ENCODE results near the gene TRIM65.

TRIM65 gene

DNA sequence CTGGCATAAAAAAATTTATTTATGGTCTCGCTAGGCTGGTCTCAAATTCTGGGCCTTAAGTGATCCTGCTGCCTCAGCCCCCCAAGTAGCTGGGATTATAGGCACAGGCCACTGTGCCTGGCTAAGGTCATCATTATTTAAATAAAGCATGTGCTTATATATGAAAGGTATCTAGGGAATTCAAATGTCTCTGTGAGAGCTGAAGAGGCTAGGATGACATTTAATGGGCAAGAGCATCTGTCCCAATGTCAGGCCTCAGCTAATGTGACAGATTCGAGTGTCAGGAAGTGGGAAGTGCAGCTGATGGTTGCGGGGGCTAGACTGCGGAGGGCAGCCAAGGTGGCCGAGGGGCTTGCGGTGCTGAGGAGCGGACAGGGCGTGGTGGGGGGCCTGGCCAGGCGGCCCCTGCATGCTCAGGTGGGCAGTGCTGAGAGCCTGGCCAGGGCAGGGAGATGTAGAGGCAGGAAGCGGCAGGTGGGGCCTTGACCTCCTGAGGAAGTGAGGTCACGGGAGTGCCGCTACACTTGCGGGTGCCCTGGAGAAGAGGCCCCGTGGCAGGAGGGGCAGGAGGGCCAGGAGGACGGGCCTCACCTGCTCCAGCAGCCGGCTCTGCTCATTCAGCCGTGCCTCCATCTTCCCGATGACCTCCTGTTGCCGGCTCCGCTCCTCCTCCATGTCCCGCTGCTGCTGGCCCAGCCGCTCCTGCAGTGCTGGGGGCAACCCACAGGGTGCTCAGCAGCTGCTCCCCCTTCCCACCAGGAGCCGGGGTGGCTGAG, 20.6 kb upstream of the TRIM65 start:
- DNase-seq: peak; percentile 45

DNA sequence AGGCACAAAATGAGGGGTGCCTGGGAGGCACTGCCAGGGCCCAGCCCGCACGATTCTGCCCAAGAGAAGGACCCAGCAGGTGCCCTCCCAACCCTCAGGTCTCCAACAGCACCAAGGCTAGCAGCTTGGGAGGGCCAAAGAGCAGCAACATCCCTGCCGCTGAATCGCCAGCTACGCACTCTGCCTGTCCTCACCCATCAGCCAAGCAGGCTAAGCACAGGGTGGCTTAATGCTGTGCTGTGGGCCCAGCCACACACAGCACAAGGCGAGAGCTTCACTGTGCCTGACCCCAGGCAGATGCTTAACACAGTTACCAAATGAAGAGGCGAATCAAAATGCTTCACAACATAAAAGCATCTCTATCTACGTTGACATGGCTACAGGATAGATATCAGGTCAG, 18.5 kb upstream of the TRIM65 start:
- DNase-seq: no peak

DNA sequence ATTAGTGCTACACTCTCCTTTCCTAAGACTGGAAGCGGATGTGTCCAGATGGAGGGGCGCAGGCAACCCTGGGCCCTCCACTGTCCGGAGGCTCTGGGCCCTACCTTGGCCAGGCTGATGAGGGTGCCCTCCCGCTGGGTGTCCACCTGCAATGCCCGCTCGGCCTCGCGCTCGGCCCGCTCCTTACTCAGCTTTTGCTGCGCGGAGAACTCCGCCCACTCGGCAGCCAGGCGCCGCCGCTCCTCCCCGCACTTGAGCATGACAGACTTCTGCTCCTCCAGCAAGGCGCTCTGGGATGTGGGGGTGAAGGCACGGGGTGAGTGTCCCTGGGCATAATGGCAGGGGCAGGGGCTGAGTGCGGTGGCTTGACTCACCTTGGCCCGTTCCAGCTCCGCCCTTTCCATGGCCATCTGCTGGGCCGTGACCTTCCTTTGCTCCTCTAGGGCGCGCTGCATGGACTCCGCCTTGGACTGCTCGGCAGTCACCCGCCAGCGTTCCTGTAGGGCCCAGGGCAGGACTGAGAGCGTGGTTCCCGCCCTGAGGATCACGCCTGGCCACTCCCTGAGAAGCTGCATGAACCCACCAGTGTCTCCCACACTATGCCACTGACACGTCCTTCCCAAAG, 18.0 kb upstream of the TRIM65 start:
- DNase-seq: no peak

DNA sequence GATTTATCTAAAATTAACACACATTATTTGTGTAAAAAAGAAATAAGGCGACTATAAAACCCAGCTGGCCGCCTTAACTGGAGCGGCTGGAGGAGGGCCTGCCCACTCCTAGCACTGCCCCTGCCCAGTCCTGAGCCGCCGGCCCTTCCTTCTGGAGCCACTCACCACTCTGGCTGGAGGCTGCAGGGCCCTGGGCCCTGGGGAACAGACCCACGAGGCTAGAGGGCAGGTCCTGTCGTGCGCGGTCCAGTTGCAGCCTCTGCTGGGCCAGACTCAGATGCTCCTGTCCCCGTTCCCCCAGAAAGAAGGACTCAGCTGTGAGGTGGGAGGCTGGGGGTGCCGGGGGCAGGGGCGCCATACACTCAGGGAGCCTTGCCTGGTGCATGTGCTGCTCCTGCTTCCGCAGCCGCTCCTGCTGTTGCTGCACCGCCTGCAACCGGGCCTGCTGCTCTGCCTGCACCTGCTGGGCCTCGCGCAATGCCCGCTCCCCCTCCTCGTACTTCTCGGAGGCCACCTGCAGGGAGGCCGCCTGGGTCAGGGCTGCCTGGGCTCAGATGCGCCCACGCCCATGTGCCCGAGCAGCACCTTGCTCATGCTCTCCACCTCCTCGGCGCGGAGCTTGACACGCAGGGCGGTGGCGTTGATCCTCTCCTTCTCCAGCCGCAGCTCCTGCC, 16.9 kb upstream of the TRIM65 start:
- DNase-seq: no peak

DNA sequence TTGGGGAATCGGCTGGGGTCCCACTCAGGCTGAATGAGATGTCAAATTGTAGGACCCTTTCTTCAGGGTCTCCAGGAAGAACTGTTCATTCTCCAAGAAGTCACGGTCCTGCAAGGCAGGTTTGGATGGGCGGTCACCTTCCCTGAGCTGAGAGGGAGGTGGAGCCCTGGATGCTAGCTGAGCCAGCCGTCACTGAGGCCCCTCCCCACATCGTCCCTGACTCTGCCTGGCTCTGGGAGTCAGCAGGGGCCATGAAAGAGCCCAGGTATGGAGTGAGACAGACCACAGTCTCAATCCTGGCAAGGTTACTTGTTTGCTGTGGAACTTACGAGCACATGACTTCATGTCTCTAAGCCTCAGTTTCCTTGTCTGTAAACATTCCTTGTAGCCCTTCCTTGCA, 13.9 kb upstream of the TRIM65 start:
- no peak for DNase-seq

DNA sequence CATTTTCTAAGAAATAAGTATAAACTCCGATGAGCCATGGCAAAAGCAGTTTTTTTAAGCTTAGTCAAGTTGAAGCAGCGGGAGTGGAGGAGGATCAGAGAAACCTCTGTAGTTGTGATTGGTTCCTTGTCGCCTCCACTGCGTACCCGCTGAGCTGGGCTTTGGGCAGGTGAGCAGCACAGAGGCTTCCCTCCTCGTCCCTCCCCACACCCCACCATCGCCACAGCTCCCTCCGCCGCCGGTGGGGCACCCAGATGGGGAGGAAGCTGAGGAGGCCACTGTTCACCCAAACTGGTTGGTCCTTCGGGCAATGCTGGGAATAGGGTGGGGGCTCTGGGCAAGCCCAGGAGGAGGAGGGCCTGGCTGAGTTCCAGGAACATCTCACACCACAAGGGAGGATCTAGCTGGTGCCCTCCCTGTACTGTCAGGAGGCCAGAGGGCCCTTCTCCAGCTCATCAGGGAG, 13.1 kb upstream of the TRIM65 start:
- no peak for DNase-seq

DNA sequence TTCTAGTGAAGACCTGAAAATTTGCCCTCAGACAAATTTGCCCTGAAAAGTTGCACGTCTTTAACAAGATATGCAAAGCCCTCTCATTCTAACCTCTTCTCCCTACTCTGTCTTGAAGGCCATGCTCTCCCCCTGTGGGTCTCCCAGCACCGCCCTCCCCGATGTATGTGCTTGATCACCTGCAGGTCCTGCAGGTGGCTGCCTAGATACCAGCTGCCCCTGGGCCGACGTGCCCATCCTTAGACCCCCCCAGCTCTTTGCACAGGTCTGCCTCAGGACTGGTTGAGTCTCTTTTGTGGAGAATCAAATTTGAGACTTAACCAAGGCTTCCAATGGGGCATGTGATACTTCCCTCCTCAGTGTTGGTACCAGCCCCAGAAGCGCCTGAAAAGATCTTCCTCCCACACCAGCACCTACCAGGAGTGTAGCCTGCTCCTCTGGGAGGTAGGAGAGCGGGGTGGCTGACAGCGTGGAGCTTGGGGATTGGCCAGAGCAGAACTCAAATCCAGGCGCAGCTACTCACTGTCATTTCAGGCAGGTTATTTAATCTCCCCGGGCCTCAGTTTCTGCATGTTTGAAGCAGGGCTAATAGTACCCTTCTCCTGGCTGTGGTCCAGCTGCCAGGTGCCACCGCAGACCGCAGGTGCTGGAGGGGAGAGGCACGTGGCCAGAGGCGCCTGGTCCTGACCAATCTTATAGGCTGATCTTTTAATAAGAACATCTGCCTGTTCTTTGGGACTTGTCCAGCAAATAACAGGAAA, 12.5 kb upstream of the TRIM65 start:
- no peak for DNase-seq

DNA sequence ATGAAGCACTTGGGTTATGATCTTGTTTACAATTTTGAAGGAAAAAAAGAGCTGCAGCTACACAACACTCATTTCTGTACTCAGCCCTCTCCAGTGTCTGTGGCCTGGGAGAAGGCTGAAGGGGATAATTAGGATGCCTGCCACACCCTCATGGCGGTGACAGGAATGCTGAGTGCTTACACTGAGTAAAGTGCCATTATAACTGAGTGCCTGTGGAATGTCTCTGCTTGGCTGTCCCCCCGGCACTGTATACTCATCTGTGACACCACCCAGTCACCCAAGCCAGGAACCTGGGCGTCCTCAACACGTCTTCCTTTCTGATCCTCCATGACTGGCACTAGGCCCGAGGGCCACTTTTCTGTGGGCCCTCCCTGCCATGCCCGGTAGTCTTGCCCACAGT, 11.4 kb upstream of the TRIM65 start:
- DNase-seq: no peak

DNA sequence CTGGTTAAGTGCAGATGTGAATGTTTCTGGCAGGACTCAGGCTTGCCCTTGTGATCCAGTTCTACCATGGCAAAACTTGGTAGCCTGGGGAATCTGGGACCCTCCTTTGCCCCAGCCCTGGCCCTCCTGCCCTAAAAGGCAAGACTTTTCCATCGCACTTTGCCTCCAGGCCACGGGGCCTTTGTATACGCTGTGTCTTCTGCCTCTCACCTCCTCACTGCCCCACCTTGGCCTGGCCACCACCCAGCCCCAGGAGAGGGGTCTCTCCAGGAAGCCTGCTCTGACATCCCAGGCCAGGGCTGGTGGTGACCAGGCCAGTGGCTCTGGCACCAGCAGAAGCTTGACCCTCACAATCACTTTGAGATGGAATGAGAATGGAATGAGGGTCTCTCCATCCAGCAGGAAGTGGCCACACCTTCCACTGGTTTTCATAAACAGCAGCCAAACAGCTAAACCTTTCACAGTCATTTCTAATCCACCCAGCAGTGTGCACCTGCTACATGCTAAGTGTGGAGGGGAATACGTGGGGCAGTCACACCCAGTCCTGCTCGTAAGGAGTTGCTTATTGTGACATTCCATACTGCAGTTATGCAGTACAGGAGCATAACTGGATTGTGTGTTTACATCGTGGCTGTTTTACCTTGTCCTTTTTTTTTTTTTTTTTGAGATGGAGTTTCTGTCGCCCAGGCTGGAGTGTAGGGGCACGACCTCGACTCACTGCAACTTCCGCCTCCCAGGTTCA, 9.6 kb upstream of the TRIM65 start:
- DNase-seq: no peak

DNA sequence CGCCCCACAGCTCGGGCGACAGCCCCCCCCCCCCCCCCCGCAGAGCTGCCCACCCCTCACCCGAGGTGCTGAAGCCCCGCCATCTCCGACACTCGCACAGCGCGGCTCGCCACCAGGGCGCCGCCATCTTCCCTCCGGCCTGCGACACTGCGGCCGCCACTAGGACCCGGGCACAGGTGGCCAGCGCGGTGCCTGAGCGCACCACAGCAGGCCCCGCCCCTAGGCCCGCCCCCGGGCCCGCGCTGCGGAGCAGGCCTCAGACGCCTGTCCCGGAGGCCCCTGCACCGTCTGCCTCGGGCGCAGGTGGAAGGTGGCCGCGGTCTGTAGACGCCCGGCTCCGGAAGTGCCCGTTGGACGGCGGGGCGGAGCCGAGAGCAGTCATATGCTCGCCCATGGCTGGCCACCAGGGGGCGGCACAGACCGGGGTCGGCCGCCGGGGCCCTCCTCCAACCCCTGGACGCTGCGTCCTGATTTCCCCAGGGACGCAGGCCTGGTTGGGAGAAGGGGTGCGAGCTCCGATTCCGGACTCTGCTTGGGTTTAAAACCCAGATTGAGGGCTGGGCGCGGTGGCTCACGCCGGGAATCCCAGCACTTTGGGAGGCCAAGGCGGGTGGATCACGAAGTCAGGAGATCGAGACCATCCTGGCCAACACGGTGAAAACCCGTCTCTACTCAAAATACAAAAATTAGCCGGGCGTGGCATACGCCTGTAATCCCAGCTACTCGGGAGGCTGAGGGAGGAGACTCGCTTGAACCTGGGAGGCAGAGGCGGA, 8.2 kb upstream of the TRIM65 start, which contains the start of gene MRPL38:
Gene MRPL38, minus strand, starts transcription at position 136 of the 773 bp plus-strand sequence. Its CDS starts 9 bp downstream, at position 127.
- peak; percentile 97 for DNase-seq

DNA sequence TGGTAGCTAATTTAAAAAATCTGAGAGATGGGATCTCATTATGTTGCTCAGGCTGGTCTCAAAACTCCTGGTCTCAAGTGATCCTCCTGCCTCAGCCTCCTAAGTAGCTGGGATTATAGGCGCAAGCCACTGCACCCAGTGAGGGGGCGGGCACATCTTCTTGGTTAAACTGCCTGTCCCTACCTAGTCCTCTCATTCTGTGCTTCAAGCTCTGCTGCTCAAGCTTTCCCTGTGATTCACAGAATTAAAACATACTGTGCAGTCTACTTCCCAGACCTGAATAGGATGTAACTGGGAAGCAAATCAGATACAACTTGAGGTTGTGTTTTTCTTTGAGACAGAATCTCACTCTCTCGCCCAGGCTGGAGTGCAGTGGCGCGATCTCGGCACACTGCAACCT, 5.7 kb upstream of the TRIM65 start:
- DNase-seq: no peak

DNA sequence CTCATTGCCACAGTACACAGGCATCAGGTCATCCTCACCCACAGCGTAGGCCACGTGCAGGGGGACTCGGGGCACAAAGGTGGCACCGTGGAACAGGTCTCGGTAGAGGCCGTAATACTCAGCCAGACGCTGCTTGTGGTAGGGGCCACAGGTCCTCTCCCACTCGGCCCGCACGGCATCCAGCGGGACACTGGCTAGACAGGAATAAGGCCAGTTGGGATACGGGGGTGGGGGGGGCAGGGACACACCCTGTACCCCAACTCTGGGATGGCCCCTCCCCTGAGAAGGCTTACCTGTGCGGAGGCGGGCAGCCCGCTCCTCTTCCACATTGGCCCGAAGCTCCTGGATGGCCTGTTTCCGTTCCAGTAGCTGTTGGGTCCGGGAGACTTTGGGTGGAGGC, 5.0 kb upstream of the TRIM65 start:
- DNase-seq: no peak

DNA sequence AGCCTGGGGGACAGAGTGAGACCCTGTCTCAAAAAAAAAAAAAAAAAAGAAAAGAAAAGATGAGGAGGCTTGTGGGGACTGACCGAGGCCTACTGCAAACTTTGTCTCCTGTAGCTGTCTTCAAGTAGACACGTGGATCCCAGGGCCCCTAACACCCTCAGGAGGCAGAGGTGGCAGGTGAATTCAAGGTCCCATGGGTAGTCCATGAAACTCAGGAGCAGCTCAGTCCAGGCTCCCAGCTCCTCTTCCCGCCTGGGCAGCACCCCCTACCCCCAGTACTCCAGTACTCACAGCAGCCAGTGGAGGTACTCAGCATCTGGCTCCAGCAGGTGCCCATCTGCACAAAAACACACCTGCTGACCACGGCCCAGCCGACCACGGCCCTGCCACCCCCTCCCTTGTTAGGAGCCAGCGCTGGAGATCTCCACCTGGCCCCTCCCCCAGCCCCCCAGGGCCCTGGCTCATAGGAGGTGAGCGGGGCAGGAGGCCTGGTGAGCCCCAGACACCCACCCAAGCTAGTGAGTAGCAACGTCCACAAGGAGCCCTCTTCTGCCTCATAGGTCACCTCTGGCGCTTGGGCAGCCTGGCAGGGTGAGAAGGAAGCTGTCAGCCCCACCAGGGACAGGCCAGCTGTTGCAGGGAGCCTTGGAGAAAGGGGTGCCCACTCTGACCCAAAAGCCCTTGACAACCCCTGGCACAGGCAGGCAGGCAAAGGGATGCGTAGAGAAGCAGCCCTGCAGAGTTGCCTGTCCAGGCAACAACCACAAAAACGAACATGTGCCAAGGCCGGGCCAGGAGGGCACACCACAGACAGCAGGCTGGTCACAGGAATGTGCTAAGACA, 4.2 kb upstream of the TRIM65 start:
- DNase-seq: no peak

DNA sequence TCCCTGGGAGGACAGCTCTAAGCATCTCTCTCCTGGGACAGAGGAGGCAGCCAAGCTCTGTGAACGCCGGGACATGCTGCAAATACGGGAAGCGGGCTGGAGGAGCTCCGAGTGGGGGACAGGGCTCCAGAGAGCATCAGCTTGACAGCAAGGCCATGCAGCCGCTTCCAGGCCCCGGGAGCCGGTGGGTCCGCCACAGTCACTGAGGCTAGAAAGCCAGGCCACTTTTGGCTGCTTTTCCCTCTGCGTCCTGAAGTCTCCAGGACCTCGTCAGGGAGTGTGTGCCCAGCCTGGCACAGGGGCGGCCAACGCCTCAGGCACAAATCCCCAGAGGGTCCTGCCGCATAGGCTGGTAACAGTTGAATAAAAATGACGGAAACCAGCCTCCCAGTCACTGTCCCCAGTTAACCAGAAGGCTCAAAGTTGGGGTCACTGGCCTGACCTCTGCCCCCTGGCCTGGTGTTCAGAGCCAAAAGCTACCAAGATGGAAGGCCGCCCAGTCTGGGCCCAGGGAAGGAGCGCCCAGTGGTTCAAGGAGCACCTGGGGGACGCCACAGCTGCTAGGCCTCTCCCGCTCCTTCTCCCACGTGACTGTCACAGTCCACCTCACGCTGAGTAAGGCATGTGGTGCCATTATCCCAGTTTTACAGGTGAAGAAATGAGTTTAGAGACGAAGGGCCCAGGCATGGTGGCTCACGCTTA, 3.2 kb upstream of the TRIM65 start:
- DNase-seq: no peak

DNA sequence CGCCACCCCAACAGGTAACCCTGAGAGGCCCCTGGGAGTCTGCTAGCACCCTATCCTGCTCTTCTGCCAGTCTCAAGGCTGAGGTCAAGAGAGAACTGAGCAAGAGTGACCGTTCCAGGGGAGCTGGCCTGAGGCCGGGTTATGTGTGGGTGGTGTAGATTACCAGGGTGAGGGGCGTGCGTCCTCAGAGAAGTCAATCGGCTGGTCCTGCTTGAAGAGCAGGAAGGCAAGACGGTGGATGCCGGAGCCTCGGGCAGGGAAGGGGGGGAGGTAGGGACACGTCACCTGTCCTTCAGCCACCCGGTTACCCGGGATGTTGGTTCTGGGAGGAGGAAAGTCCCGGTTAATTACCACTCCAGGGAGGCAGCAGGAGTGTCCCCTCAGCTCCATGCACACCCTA, 2.6 kb upstream of the TRIM65 start:
- no peak for DNase-seq

DNA sequence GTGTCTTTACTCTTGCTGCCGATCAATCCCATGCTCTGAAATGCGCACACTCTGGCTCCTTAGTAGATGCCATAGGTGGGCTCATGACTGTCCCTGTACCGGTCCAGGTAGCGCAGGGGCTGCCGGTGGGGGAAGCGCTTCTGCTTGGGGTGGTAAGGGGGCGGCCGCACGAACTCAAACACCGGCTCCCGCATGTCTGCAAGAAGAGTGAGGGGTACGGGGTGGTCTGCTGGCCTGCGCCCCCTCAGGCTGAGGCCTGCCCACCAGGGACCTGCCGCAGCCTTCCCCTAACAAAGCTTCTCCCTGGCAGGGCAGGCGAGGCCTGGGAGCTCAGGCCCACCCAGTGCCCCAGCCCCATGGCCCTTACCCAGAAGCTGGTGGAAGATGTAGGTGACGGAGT, 2.0 kb upstream of the TRIM65 start:
- DNase-seq: no peak

DNA sequence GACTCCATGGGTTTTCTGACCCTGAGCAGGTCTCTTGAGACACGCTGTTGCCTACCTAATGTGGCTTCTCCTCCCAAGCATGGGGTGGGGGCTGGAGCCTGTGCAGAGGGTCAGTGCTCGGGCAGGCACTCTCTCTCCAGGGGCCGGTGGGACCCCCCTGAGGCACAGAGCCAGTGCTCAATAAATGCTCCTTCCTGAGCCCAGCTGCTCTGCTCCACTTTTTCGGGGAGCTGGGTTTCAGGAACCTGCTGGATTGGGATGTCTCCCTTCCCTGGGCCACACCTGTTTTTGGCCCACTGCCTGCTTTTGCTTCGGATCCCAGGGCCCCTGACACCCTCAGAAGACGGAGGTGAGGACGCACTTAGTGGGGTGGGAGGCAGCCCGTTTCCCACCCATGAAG, 1.3 kb upstream of the TRIM65 start:
- DNase-seq: no peak

DNA sequence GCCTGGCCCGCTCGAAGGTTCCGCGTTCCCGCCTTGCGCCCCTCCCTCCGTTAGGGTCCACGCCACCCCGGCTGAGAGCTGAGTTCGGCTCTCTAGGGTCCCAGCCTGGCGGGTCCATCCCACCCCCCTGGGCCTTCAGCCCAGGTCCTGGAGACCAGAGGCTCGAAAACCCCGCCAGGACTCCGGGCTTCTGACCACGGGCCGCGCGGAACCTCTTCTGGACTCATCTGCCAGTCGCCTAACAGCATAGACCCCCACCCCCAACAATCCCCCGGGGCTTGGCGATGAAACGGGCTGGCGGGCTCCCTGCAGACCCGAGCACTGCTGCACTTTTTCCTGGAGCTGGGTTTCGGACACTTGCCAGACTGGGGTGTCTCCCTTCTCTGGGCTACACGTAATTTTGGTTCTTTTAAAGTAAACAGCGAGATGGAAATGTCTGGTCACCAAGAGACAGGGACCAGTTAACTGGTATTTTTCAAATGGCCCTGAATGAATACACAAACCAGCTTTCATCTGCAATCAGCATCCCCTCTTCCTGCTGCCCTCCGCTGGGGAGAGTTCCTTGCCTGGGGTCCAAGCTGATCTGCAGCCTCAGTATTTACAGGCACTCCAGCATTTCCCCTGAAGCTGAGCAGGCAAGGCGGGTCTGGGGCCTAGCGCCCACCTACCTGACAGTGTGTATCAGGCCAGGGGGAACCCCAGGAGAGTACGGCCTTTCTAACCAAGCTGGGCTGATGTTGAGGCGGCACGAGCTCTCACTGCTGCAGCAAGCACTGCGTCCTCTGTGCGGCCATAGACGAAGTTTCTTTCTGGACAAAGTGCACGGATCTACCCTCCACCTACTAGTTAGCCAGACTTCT, 639 bp upstream of the TRIM65 start:
- peak; percentile 20 for DNase-seq
